A673 (cell line): ENCODE measurements around the gene RAB22A. TPM values are rescaled to one million over a fixed set of nuclear protein-coding genes. Genes with fewer than 3 reads are reported as not detected.

Source experiments
- BruUV-seq: library from RNA; stranded (reverse); fragments of 400-500 nt; replicated peaks from 2 replicates; lab custom pipeline; 2021; lab: Mats Ljungman, UMichigan
- CTCF ChIA-PET: fragments of 300-600 bp; sonication (Branson Sonifier 250); formaldehyde crosslinking; loops from one replicate; lab custom pipeline; 2022; ENCODE audit warnings: antibody characterized with exemption; lab: Charles Lee
- POLR2A ChIA-PET: fragments of 300-600 bp; sonication (Branson Sonifier 250); formaldehyde crosslinking; loops from one replicate; lab custom pipeline; 2022; ENCODE audit warnings: antibody characterized with exemption; ENCODE audit not compliant: low non-redundant PET; lab: Charles Lee
- DNase-seq: peaks from one replicate; pipeline ENCODE4 v3.0.0-alpha.2; 2015; ENCODE audit warnings: low spot score
- H3K27ac ChIP-seq: fragments of 200-600 bp; sonication (generic); 2 replicates; pipeline ENCODE4 v1.5.1; 2016; ENCODE audit warnings: mixed run types, low read depth, mild to moderate bottlenecking, mixed read lengths, antibody characterized with exemption, low read length; ENCODE audit not compliant: poor library complexity, severe bottlenecking
- H3K27me3 ChIP-seq: fragments of 200-600 bp; sonication (generic); replicated peaks from 2 replicates; pipeline ENCODE4 v1.6.1; 2017; ENCODE audit warnings: mixed run types, low read depth, mild to moderate bottlenecking, mixed read lengths, antibody characterized with exemption, low read length; ENCODE audit not compliant: insufficient read depth, poor library complexity
- H3K36me3 ChIP-seq: fragments of 200-600 bp; sonication (generic); 2 replicates; pipeline ENCODE4 v1.6.1; 2016; ENCODE audit warnings: mixed run types, mild to moderate bottlenecking, mixed read lengths, antibody characterized with exemption, low read length; ENCODE audit not compliant: insufficient read depth, poor library complexity, severe bottlenecking
- H3K4me1 ChIP-seq: fragments of 200-600 bp; sonication (generic); 2 replicates; pipeline ENCODE4 v1.6.1; 2017; ENCODE audit warnings: mixed run types, mild to moderate bottlenecking, mixed read lengths, antibody characterized with exemption, low read length; ENCODE audit not compliant: insufficient read depth, poor library complexity, severe bottlenecking
- H3K4me3 ChIP-seq: fragments of 200-600 bp; sonication (generic); 2 replicates; pipeline ENCODE4 v1.5.1; 2016; ENCODE audit warnings: low read depth, mixed run types, mild to moderate bottlenecking, mixed read lengths, low read length; ENCODE audit not compliant: poor library complexity, severe bottlenecking
- H3K9me3 ChIP-seq: fragments of 200-600 bp; sonication (generic); 2 replicates; pipeline ENCODE4 v1.6.1; 2016; ENCODE audit warnings: mixed run types, low read depth, mild to moderate bottlenecking, mixed read lengths, antibody characterized with exemption, low read length; ENCODE audit not compliant: poor library complexity, severe bottlenecking
- CTCF ChIP-seq: fragments of 300-800, 200-600 bp; sonication (generic); conservative IDR thresholded peaks from 2 replicates; pipeline ENCODE4 v1.5.1; 2017; ENCODE audit warnings: low read depth, mild to moderate bottlenecking, antibody characterized with exemption, low read length, moderate library complexity, mixed read lengths
- EZH2 ChIP-seq: fragments of 200-600 bp; sonication (generic); IDR thresholded peaks from 2 replicates; pipeline ENCODE4 v1.6.1; 2017; ENCODE audit warnings: borderline replicate concordance, low read depth, mild to moderate bottlenecking, mixed read lengths, antibody characterized with exemption, low read length; ENCODE audit not compliant: poor library complexity, severe bottlenecking
- intact Hi-C: fragments of 100-400 bp; cut with micrococcal nuclease; formaldehyde crosslinking; loops from one replicate; pipeline ENCODE4 v1.10.0; 2022; ENCODE audit not compliant: unreplicated experiment
- total RNA-seq: library from RNA; stranded (reverse); gene quantifications from 2 replicates; pipeline ENCODE4 v1.2.3, GENCODE V29; 2021

The RAB22A gene
- total RNA-seq, 1 experiment from 2014 or later, result 14.6 TPM

DNA sequence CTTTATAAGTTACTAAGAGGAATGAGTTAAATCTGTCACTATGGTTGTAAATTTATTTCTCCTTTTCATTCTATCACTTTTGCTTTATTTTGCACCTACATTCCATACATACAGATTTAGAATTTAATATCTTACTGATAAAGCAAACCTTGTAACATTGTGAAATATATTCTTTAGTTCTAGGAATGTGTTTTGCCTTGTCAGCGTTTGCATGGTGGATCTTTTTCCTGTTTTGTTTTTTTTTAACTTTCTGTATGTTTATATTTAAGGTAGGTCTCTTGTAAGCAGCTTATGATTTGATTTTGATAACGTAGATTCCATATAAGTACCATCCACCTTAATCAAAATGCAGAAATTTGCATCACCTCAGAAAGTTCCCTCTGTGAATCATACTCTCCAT lies 16.4 kb downstream of the RAB22A start:
- no peaks in the 10 kb centered on the region for H3K36me3 ChIP-seq
- intact Hi-C loops, result loop anchor here (10.0 kb wide), 1 partner anchor 119 kb away; no protein-coding TSS in a partner anchor

GRCh38 chr20:58327211-58327610 lies 17.7 kb downstream of the RAB22A start:
- ChIA-PET CTCF (no interaction called here), POLR2A (no interaction called here)
- TF ChIP-seq CTCF (no peak), EZH2 (no peak)
- BruUV-seq, result no TSS peak
- Histone ChIP-seq H3K9me3 (no peaks in the 10 kb centered on the region), H3K27me3 (no peaks in the 10 kb centered on the region), H3K36me3 (no peaks in the 10 kb centered on the region), H3K4me3 (no peak overlapping the region), H3K27ac (no peak overlapping the region), H3K4me1 (no peaks in the 10 kb centered on the region)
- DNase-seq, result no peak
- intact Hi-C loops, result loop anchor here (10.0 kb wide), 1 partner anchor 118 kb away; no protein-coding TSS in a partner anchor

More for the DNA sequence above, 16.4 kb downstream of the RAB22A start:
- no peaks in the 10 kb centered on the region for H3K4me1 ChIP-seq
- no peak for DNase-seq
- no peak for TF ChIP-seq CTCF
- no peak for TF ChIP-seq EZH2
- no TSS peak for BruUV-seq
- no peaks in the 10 kb centered on the region for H3K9me3 ChIP-seq
- no peaks in the 10 kb centered on the region for H3K27me3 ChIP-seq
- POLR2A ChIA-PET, result no interaction called here
- no peak overlapping the region for H3K27ac ChIP-seq
- H3K4me3 ChIP-seq, result no peak overlapping the region
- CTCF ChIA-PET, result no interaction called here

GRCh38 chr20:58328836-58329235 lies 19.3 kb downstream of the RAB22A start:
- intact Hi-C loops, result loop anchor here (10.0 kb wide), 1 partner anchor 116 kb away; no protein-coding TSS in a partner anchor
- H3K4me1 ChIP-seq, result no peaks in the 10 kb centered on the region
- H3K4me3 ChIP-seq, result no peak overlapping the region
- no peak overlapping the region for H3K27ac ChIP-seq
- CTCF ChIA-PET, result interaction anchor here (0.7 kb wide), 1 partner anchor 56 kb away, joined by 4 read pairs; no protein-coding TSS in a partner anchor
- POLR2A ChIA-PET, result no interaction called here
- BruUV-seq, result no TSS peak
- H3K9me3 ChIP-seq, result no peaks in the 10 kb centered on the region
- TF ChIP-seq CTCF (no peak), EZH2 (no peak)
- no peaks in the 10 kb centered on the region for H3K36me3 ChIP-seq
- no peak for DNase-seq
- no peaks in the 10 kb centered on the region for H3K27me3 ChIP-seq
